ENCODE results near the gene ATOX1.
"Not testable (repeated sequence)": the region's sequence is repeated elsewhere in the genome, so short reads cannot be mapped to it uniquely, and the experiment has no call there.

Gene ATOX1, protein sequence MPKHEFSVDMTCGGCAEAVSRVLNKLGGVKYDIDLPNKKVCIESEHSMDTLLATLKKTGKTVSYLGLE

DNA sequence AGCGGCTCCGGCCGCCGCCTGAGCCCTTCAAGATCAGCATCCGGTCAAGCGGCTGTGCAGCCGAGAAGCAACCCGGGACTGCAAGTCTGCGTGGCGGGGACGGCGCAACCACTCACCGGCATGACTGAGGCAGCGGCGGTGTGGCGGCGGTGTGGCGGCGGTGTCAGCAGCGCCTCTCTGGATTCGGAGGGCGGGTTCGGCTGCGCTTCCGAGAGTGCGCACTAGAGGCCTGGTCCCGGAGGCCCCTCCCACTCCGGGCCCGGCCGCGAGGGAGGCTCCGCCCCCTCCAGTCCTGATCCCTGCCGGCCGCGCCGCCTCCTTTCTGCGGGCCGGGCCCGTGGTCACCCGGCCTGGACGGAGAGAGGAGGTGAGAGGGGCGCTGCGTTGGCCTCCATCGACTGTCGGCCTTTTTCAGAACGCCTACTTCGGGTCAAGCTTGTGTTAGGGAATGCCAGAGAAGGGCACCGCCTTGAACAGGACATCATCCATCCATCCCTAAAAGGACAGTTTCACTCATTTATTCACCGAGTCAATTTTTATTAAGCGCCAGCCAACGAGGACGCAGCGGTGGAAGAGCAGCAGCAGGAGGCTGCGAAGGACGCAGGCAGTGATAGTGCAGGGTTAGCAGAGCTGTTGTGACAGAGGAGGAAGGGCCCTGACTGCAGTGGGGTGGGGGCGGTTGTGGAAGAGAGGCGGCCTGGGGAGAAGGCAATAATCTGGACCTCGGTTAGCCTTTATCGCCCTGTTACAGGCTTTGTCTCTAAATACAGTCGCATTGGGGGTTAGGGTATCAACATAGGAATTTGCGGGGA lies at the start of gene ATOX1:
Gene ATOX1 (minus strand): TSS at position 202 of the 812 bp plus-strand sequence. CDS start 80 bp downstream, at position 122.
- DNase-seq (ENCODE audit: low spot score), result peak; percentile 99

GRCh38 chr5:151805414-151806223 lies 47.2 kb upstream of the ATOX1 start:
- DNase-seq (ENCODE audit: low spot score), result no peak

DNA sequence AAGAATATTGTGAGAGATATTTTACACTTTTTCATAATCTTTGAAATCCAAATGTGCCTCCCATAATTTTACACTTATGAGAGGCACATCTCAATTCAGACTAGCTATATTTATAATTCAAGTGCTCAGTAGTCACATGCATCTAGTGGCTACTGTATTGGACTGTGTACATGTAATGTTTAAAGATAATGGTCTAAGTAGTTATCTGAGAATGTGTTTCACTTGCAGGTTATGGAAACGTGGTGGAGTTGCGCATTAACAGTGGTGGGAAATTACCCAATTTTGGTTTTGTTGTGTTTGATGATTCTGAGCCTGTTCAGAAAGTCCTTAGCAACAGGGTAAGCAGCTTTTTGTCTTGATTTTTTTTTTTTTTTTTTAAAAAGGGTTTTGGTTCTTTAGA lies 42.1 kb upstream of the ATOX1 start:
- DNase-seq (ENCODE audit: low spot score), result no peak

- no peak for DNase-seq (ENCODE audit: low spot score)
Measured at GRCh38 chr5:151799407-151799806, 41.0 kb upstream of the ATOX1 start.

- DNase-seq (ENCODE audit: low spot score), result no peak
Measured at GRCh38 chr5:151798674-151799073, 40.2 kb upstream of the ATOX1 start.

DNA sequence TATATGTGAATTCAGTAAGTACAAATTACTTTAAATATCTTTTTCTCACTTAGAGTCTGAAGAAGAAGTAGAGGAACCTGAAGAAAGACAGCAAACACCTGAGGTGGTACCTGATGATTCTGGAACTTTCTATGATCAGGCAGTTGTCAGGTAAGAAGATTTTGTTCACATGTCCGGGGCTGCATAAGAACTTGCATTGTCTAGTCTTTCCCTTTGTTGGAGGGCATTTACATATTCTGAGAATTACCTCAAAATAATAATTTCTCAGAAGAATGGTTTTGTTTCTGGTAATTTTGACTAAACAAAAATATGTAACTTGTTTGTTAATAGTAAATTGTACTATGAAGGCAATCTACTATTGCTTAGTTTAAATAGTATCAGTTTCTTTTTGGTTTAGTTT lies 37.0 kb upstream of the ATOX1 start:
- no peak for DNase-seq (ENCODE audit: low spot score)

- DNase-seq (ENCODE audit: low spot score), result no peak
Measured at GRCh38 chr5:151793358-151793757, 34.9 kb upstream of the ATOX1 start.

DNA sequence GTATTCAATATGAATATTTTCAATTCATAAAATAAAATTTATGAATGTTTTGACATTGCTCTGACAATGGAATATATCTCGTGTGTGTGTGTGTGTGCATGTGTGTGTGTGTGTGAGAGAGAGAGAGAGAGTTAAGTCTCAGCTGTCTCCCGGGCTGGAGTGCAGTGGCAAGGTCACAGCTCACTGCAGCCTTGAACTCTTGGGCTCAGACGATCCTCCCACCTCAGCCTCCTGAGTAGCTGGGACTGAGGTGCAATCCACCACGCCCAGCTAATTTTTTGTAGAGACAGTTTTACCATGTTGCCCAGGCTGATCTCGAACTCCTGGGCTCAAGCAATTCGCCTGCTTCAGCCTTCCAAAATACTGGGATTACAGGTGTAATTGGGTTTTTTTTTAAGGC lies 29.4 kb upstream of the ATOX1 start:
- no peak for DNase-seq (ENCODE audit: low spot score)

- DNase-seq (ENCODE audit: low spot score), result no peak
Measured at GRCh38 chr5:151786468-151786867, 28.0 kb upstream of the ATOX1 start.

GRCh38 chr5:151784141-151784540 lies 25.7 kb upstream of the ATOX1 start:
- no peak for DNase-seq (ENCODE audit: low spot score)

DNA sequence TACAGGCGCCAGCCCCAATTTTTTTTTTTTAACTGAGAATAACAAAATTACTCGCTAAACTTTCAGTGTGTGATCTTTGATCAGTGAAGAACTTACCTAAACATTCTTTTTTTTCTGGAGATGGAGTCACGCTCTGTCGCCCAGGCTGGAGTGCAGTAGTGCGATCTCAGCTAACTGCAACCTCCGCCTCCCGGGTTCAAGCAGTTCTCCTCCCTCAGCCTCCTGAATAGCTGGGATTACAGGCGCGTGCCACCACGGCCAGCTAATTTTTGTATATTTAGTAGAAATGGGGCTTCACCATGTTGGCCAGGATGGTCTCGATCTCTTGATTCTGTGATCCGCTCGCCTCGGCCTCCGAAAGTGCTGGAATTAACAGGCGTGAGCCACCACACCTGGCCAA lies 25.2 kb upstream of the ATOX1 start:
- DNase-seq (ENCODE audit: low spot score), result not testable (repeated sequence)

- DNase-seq (ENCODE audit: low spot score), result no peak
Measured at GRCh38 chr5:151781201-151781600, 22.8 kb upstream of the ATOX1 start.

- DNase-seq (ENCODE audit: low spot score), result no peak
Measured at GRCh38 chr5:151780348-151780747, 21.9 kb upstream of the ATOX1 start.

- DNase-seq (ENCODE audit: low spot score), result no peak
Measured at GRCh38 chr5:151779531-151780125, 21.2 kb upstream of the ATOX1 start.

GRCh38 chr5:151775025-151775606 lies 16.7 kb upstream of the ATOX1 start:
- no peak for DNase-seq (ENCODE audit: low spot score)

DNA sequence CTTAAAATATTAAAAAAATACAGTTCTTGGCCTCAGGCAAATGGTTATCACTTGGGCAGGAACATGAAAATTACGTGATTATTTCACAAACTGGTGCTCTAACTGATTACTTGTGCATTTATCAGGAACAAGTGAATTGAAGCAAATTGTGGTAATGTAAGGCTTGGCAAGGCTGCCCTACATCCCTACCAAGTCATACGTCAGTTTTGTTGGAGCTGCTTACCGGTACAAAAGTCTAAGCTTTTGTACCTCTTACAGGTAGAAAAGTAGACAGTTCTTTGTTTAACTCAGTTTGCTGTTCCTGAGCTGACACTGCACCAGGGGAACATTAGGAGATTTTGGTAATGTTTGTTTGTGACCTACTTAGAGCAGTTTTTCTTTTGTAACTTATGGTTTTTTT lies 15.5 kb upstream of the ATOX1 start:
- DNase-seq (ENCODE audit: low spot score), result no peak

DNA sequence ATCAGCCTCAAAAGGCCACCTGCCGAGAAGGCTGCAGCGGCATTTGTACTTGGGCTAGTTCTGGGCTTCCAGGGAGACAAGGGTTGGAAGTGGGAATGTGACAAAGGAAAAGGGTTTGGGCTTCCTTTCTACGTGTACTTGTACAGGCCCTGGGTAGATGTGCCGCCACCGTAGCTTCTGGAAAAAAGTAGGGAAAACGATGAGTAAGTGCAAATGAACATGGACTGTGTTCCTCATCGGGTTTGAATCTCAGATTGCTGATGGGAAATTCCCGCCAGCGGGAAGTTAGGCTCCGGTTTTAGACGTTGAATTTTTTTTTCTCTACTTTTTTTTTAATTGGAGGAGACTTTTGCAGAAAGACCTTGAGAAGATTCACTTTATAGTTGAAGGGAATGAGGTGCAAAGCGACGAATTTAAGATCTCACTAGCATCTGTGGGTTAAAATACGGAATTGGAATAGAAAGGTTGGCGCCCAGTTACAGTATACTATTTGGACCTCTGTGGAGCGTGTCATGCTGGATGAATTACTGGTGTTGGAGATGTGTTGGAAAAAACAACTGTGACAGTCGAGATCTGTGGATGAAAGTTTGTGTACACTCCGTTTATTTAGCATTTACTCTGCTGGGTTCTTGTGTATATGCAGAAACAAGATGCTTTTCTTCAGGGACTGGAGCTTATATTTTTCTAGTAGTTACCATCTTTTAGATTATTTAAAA lies 14.6 kb upstream of the ATOX1 start:
- DNase-seq (ENCODE audit: low spot score), result no peak

- peak; percentile 75 for DNase-seq (ENCODE audit: low spot score)
Measured at GRCh38 chr5:151772029-151772845, 13.8 kb upstream of the ATOX1 start.

GRCh38 chr5:151771259-151772028 lies 13.0 kb upstream of the ATOX1 start, which contains the start of gene G3BP1:
TSS of gene G3BP1 (plus strand) at chr5:151771954. CDS start at chr5:151786621, 14,667 bp downstream.
- DNase-seq (ENCODE audit: low spot score), result peak; percentile 98
